HEK293 (cell line): ENCODE results near the gene FOXN1.

Source experiments
- CTCF ChIA-PET: fragments of 350-600 bp; formaldehyde crosslinking; extraction: SDS; loops from one replicate; lab custom pipeline; 2021; ENCODE audit warnings: antibody characterized with exemption; lab: Yijun Ruan, JAX
- POLR2A ChIA-PET: fragments of 300-600 bp; formaldehyde crosslinking; extraction: SDS; loops from one replicate; lab custom pipeline; 2020; ENCODE audit warnings: antibody characterized with exemption, inconsistent platforms; lab: Yijun Ruan, JAX
- H3K27ac ChIP-seq: fragments of 200-500 bp; sonication (Bioruptor generic); 2 replicates; pipeline ENCODE4 v1.5.1; 2014; ENCODE audit warnings: low read depth, low read length, control low read depth, inconsistent platforms; ENCODE audit errors: extremely low read depth
- H3K36me3 ChIP-seq, 2 experiments: fragments of 200-500 bp in 1 of 2; sonication (Bioruptor generic) in 1 of 2; 1 replicate in 1 of 2; 2 replicates in 1 of 2; pipeline ENCODE4 v1.5.1; 2014 to 2017; ENCODE audit warnings: inconsistent platforms in 2 of 2, low read length in 2 of 2; ENCODE audit not compliant: control insufficient read depth in 2 of 2, insufficient read depth in 1 of 2
- H3K4me1 ChIP-seq: fragments of 200-500 bp; sonication (Bioruptor generic); 2 replicates; pipeline ENCODE4 v1.5.1; 2014; ENCODE audit warnings: mild to moderate bottlenecking, low read length, inconsistent platforms; ENCODE audit not compliant: control insufficient read depth, insufficient read depth
- H3K4me3 ChIP-seq: 2 replicates; pipeline ENCODE4 v1.5.1; 2011; ENCODE audit warnings: low read depth, mild to moderate bottlenecking, control low read depth, low read length, moderate library complexity
- H3K9me3 ChIP-seq: fragments of 200-500 bp; sonication (Bioruptor generic); 2 replicates; pipeline ENCODE4 v1.5.1; 2014; ENCODE audit warnings: low read depth, low read length, inconsistent platforms; ENCODE audit not compliant: control insufficient read depth, insufficient read depth
- GFI1B ChIP-seq: fragments of 450-650 bp; formaldehyde crosslinking; IDR thresholded peaks from 2 replicates; pipeline ENCODE4 v1.5.1; 2016; ENCODE audit warnings: missing biosample characterization, missing genetic modification characterization
- GLIS1 ChIP-seq: fragments of 450-650 bp; formaldehyde crosslinking; IDR thresholded peaks from 2 replicates; pipeline ENCODE4 v1.5.1; 2016; ENCODE audit warnings: missing biosample characterization, missing genetic modification characterization
- SCRT1 ChIP-seq: fragments of 450-650 bp; formaldehyde crosslinking; IDR thresholded peaks from 2 replicates; pipeline ENCODE4 v1.5.1; 2016; ENCODE audit warnings: missing biosample characterization, missing genetic modification characterization, borderline replicate concordance
- ZNF157 ChIP-seq: fragments of 450-650 bp; formaldehyde crosslinking; IDR thresholded peaks from 2 replicates; pipeline ENCODE4 v1.5.1; 2016; ENCODE audit warnings: missing biosample characterization, missing genetic modification characterization
- ZNF175 ChIP-seq: fragments of 450-650 bp; formaldehyde crosslinking; IDR thresholded peaks from 2 replicates; pipeline ENCODE4 v1.5.1; 2016; ENCODE audit warnings: missing biosample characterization, missing genetic modification characterization
- ZNF585B ChIP-seq: fragments of 450-650 bp; formaldehyde crosslinking; IDR thresholded peaks from 2 replicates; pipeline ENCODE4 v1.5.1; 2016; ENCODE audit warnings: missing biosample characterization, missing genetic modification characterization
- ZNF692 ChIP-seq: fragments of 450-650 bp; formaldehyde crosslinking; IDR thresholded peaks from 2 replicates; pipeline ENCODE4 v1.5.1; 2016; ENCODE audit warnings: missing biosample characterization, missing genetic modification characterization
- ZNF792 ChIP-seq: fragments of 450-650 bp; formaldehyde crosslinking; IDR thresholded peaks from 2 replicates; pipeline ENCODE4 v1.5.1; 2016; ENCODE audit warnings: missing biosample characterization, missing genetic modification characterization
- ZSCAN16 ChIP-seq: fragments of 450-650 bp; formaldehyde crosslinking; IDR thresholded peaks from 2 replicates; pipeline ENCODE4 v1.5.1; 2016; ENCODE audit warnings: missing biosample characterization, missing genetic modification characterization
- TF ChIP-seq, protein P1 (sequence below): IDR thresholded peaks from 2 replicates; pipeline ENCODE4 v1.6.1; 2011; ENCODE audit warnings: mild to moderate bottlenecking, low read depth, low read length, borderline replicate concordance
- TF ChIP-seq, protein P2 (sequence below): fragments of 450-650 bp; formaldehyde crosslinking; IDR thresholded peaks from 2 replicates; pipeline ENCODE4 v1.5.1; 2016; ENCODE audit warnings: missing biosample characterization, missing genetic modification characterization
- TF ChIP-seq, protein P3 (sequence below): fragments of 450-650 bp; formaldehyde crosslinking; IDR thresholded peaks from 2 replicates; pipeline ENCODE4 v1.5.1; 2016; ENCODE audit warnings: missing biosample characterization, missing genetic modification characterization, borderline replicate concordance
- TF ChIP-seq, protein P4 (sequence below): fragments of 450-650 bp; formaldehyde crosslinking; IDR thresholded peaks from 2 replicates; pipeline ENCODE4 v1.5.1; 2017; ENCODE audit warnings: missing biosample characterization, mild to moderate bottlenecking, missing genetic modification characterization, moderate library complexity

FOXN1 gene

DNA sequence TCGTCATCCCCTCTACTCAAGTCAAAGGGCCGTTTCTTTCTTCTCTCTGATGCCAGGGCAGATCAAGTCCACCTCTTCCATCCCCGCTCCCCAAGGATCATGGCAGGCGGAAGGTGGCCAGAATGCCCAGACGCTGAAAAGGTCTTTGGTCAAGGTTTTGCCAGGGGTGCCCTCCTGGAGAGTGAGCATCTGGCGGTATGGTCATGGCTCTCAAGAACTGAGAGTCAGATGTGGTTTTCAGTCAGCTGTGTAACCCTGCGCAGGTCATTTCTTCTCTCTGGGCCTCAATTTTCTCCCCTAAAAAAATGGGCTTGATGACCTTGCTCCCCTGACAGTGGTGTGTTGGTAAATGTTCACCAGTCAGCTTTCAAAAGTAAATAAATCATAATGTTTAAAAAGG is 12.4 kb downstream of the FOXN1 start (continued):
- TF ChIP-seq ZNF792: no peak

DNA sequence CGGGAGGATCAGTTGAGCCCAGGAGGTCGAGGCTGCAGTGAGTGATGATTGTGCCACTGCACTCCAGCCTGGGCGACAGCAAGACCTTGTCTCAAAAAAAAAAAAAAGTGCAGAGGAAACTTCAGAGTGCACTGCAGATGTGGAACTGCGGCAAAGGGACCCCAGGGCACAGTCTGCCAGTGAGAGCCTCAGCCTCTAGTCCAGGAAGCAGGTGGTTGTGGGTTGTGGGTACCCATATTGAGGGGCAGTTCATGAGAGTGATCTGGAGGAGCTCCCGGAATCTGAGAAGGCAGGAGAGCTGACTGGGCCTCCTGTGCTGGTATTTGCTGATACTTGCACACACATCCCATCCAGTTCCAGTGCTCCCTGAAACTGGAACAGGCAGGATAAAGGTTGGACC is 13.1 kb downstream of the FOXN1 start:
- H3K36me3 ChIP-seq: no peaks in the 10 kb centered on the region
- no peaks in the 10 kb centered on the region for H3K9me3 ChIP-seq
- TF ChIP-seq ZNF692: no peak
- TF ChIP-seq, protein P1, sequence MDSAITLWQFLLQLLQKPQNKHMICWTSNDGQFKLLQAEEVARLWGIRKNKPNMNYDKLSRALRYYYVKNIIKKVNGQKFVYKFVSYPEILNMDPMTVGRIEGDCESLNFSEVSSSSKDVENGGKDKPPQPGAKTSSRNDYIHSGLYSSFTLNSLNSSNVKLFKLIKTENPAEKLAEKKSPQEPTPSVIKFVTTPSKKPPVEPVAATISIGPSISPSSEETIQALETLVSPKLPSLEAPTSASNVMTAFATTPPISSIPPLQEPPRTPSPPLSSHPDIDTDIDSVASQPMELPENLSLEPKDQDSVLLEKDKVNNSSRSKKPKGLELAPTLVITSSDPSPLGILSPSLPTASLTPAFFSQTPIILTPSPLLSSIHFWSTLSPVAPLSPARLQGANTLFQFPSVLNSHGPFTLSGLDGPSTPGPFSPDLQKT: no peak
- TF ChIP-seq ZNF175 (tag by site-specific recombination): no peak
- no peak for TF ChIP-seq GFI1B (tag by site-specific recombination)
- no peak for TF ChIP-seq ZNF157 (tag by site-specific recombination)
- TF ChIP-seq SCRT1 (tag by site-specific recombination): no peak
- TF ChIP-seq, protein P2, sequence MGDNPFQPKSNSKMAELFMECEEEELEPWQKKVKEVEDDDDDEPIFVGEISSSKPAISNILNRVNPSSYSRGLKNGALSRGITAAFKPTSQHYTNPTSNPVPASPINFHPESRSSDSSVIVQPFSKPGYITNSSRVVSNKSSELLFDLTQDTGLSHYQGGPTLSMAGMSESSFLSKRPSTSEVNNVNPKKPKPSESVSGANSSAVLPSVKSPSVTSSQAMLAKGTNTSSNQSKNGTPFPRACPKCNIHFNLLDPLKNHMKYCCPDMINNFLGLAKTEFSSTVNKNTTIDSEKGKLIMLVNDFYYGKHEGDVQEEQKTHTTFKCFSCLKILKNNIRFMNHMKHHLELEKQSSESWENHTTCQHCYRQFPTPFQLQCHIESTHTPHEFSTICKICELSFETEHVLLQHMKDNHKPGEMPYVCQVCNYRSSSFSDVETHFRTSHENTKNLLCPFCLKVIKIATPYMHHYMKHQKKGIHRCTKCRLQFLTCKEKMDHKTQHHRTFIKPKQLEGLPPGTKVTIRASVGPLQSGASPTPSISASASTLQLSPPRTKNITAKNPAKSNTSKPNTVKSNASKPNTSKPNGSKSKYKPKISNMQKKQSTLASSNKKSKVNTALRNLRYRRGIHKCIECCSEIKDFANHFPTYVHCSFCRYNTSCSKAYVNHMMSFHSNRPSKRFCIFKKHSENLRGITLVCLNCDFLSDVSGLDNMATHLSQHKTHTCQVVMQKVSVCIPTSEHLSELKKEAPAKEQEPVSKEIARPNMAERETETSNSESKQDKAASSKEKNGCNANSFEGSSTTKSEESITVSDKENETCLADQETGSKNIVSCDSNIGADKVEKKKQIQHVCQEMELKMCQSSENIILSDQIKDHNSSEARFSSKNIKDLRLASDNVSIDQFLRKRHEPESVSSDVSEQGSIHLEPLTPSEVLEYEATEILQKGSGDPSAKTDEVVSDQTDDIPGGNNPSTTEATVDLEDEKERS (tag by site-specific recombination): no peak
- TF ChIP-seq, protein P3, sequence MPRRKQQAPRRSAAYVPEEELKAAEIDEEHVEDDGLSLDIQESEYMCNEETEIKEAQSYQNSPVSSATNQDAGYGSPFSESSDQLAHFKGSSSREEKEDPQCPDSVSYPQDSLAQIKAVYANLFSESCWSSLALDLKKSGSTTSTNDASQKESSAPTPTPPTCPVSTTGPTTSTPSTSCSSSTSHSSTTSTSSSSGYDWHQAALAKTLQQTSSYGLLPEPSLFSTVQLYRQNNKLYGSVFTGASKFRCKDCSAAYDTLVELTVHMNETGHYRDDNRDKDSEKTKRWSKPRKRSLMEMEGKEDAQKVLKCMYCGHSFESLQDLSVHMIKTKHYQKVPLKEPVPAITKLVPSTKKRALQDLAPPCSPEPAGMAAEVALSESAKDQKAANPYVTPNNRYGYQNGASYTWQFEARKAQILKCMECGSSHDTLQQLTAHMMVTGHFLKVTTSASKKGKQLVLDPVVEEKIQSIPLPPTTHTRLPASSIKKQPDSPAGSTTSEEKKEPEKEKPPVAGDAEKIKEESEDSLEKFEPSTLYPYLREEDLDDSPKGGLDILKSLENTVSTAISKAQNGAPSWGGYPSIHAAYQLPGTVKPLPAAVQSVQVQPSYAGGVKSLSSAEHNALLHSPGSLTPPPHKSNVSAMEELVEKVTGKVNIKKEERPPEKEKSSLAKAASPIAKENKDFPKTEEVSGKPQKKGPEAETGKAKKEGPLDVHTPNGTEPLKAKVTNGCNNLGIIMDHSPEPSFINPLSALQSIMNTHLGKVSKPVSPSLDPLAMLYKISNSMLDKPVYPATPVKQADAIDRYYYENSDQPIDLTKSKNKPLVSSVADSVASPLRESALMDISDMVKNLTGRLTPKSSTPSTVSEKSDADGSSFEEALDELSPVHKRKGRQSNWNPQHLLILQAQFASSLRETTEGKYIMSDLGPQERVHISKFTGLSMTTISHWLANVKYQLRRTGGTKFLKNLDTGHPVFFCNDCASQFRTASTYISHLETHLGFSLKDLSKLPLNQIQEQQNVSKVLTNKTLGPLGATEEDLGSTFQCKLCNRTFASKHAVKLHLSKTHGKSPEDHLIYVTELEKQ (tag by site-specific recombination): no peak
- no peak for TF ChIP-seq ZSCAN16
- TF ChIP-seq, protein P4, sequence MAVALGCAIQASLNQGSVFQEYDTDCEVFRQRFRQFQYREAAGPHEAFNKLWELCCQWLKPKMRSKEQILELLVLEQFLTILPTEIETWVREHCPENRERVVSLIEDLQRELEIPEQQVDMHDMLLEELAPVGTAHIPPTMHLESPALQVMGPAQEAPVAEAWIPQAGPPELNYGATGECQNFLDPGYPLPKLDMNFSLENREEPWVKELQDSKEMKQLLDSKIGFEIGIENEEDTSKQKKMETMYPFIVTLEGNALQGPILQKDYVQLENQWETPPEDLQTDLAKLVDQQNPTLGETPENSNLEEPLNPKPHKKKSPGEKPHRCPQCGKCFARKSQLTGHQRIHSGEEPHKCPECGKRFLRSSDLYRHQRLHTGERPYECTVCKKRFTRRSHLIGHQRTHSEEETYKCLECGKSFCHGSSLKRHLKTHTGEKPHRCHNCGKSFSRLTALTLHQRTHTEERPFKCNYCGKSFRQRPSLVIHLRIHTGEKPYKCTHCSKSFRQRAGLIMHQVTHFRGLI (tag by site-specific recombination): no peak
- no peak overlapping the region for H3K27ac ChIP-seq
- ChIA-PET POLR2A (no interaction called here), CTCF (interaction anchor here (0.6 to 1.3 kb wide), 3 partner anchors 18 to 107 kb away, joined by 3 to 8 read pairs (median 3); no protein-coding TSS in a partner anchor)
- H3K4me1 ChIP-seq: peaks cover 4% of the 10 kb centered on the region; the same call in 1 of the 2 replicates
- no peak overlapping the region for H3K4me3 ChIP-seq

GRCh38 chr17:28520687-28521086 is 14.5 kb downstream of the FOXN1 start:
- peak; percentile 66 for TF ChIP-seq GLIS1 (tag by site-specific recombination)
- TF ChIP-seq ZNF585B (tag by site-specific recombination): no peak
- TF ChIP-seq, all 188 proteins: peak for 1
- H3K4me3 ChIP-seq: no peak overlapping the region
- H3K9me3 ChIP-seq: no peaks in the 10 kb centered on the region
- no peaks in the 10 kb centered on the region for H3K36me3 ChIP-seq
- H3K4me1 ChIP-seq: peaks cover 5% of the 10 kb centered on the region; the same call in 1 of the 2 replicates
- ChIA-PET CTCF (interaction anchor here (0.6 to 1.3 kb wide), 6 partner anchors 9 to 124 kb away, joined by 3 to 6 read pairs (median 4); partner anchors contain the start of gene BLTP2), POLR2A (interaction anchor here (0.7 kb wide), 1 partner anchor 104 kb away, joined by 3 read pairs; no protein-coding TSS in a partner anchor)
- no peak overlapping the region for H3K27ac ChIP-seq
